Measurements from ENCODE around the gene TOX3.

The TOX3 gene

GRCh38 chr16:52577130-52577706 is 30.3 kb upstream of the TOX3 start:
- H3K36me3 ChIP-seq (ENCODE audit: control insufficient read depth, insufficient read depth, low read length, severe bottlenecking): no peaks in the 10 kb centered on the region
- no peaks in the 10 kb centered on the region for H3K9me3 ChIP-seq (ENCODE audit: control insufficient read depth, low read length)
- H3K27me3 ChIP-seq (replicated peaks; ENCODE audit: control insufficient read depth, insufficient read depth, low read length): no peaks in the 10 kb centered on the region
- no peaks in the 10 kb centered on the region for H3K4me1 ChIP-seq (ENCODE audit: control insufficient read depth, insufficient read depth, low read length)
- no peak overlapping the region for H3K9ac ChIP-seq (ENCODE audit: low read length)
- no peak overlapping the region for H3K4me3 ChIP-seq (ENCODE audit: low read length)
- no peak for DNase-seq (ENCODE audit: low read depth)

- peaks cover 5% of the 10 kb centered on the region for H3K9me3 ChIP-seq (ENCODE audit: control insufficient read depth, low read length)
- H3K4me3 ChIP-seq (ENCODE audit: low read length): no peak overlapping the region
- H3K36me3 ChIP-seq (ENCODE audit: control insufficient read depth, insufficient read depth, low read length, severe bottlenecking): no peaks in the 10 kb centered on the region
- H3K4me1 ChIP-seq (ENCODE audit: control insufficient read depth, insufficient read depth, low read length): no peaks in the 10 kb centered on the region
- H3K9ac ChIP-seq (ENCODE audit: low read length): no peak overlapping the region
- no peak for DNase-seq (ENCODE audit: low read depth)
- H3K27me3 ChIP-seq (replicated peaks; ENCODE audit: control insufficient read depth, insufficient read depth, low read length): no peaks in the 10 kb centered on the region
Measured at GRCh38 chr16:52573365-52574299, 26.7 kb upstream of the TOX3 start.

- Histone ChIP-seq H3K27me3 (replicated peaks; ENCODE audit: control insufficient read depth, insufficient read depth, low read length) (no peaks in the 10 kb centered on the region), H3K9ac (ENCODE audit: low read length) (no peak overlapping the region), H3K9me3 (ENCODE audit: control insufficient read depth, low read length) (peaks cover 5% of the 10 kb centered on the region), H3K36me3 (ENCODE audit: control insufficient read depth, insufficient read depth, low read length, severe bottlenecking) (no peaks in the 10 kb centered on the region), H3K4me1 (ENCODE audit: control insufficient read depth, insufficient read depth, low read length) (no peaks in the 10 kb centered on the region), H3K4me3 (ENCODE audit: low read length) (no peak overlapping the region)
- no peak for DNase-seq (ENCODE audit: low read depth)
Measured at GRCh38 chr16:52572656-52573055, 25.7 kb upstream of the TOX3 start.

GRCh38 chr16:52570495-52571091 is 23.6 kb upstream of the TOX3 start:
- no peak overlapping the region for H3K9ac ChIP-seq (ENCODE audit: low read length)
- no peak overlapping the region for H3K4me3 ChIP-seq (ENCODE audit: low read length)
- no peak for DNase-seq (ENCODE audit: low read depth)

GRCh38 chr16:52569701-52570100 is 22.8 kb upstream of the TOX3 start:
- Histone ChIP-seq H3K9ac (ENCODE audit: low read length) (no peak overlapping the region), H3K4me3 (ENCODE audit: low read length) (no peak overlapping the region), H3K4me1 (ENCODE audit: control insufficient read depth, insufficient read depth, low read length) (no peaks in the 10 kb centered on the region), H3K9me3 (ENCODE audit: control insufficient read depth, low read length) (peaks cover 5% of the 10 kb centered on the region), H3K36me3 (ENCODE audit: control insufficient read depth, insufficient read depth, low read length, severe bottlenecking) (no peaks in the 10 kb centered on the region), H3K27me3 (replicated peaks; ENCODE audit: control insufficient read depth, insufficient read depth, low read length) (no peaks in the 10 kb centered on the region)
- DNase-seq (ENCODE audit: low read depth): no peak

More at GRCh38 chr16:52570495-52571091, 23.6 kb upstream of the TOX3 start:
- Histone ChIP-seq H3K4me1 (ENCODE audit: control insufficient read depth, insufficient read depth, low read length) (no peaks in the 10 kb centered on the region), H3K36me3 (ENCODE audit: control insufficient read depth, insufficient read depth, low read length, severe bottlenecking) (no peaks in the 10 kb centered on the region), H3K27me3 (replicated peaks; ENCODE audit: control insufficient read depth, insufficient read depth, low read length) (no peaks in the 10 kb centered on the region), H3K9me3 (ENCODE audit: control insufficient read depth, low read length) (peaks cover 5% of the 10 kb centered on the region)

GRCh38 chr16:52568983-52569690 is 22.2 kb upstream of the TOX3 start:
- Histone ChIP-seq H3K9me3 (ENCODE audit: control insufficient read depth, low read length) (peaks cover 5% of the 10 kb centered on the region), H3K27me3 (replicated peaks; ENCODE audit: control insufficient read depth, insufficient read depth, low read length) (no peaks in the 10 kb centered on the region), H3K4me3 (ENCODE audit: low read length) (no peak overlapping the region), H3K9ac (ENCODE audit: low read length) (no peak overlapping the region), H3K36me3 (ENCODE audit: control insufficient read depth, insufficient read depth, low read length, severe bottlenecking) (no peaks in the 10 kb centered on the region), H3K4me1 (ENCODE audit: control insufficient read depth, insufficient read depth, low read length) (no peaks in the 10 kb centered on the region)
- no peak for DNase-seq (ENCODE audit: low read depth)

GRCh38 chr16:52568495-52568894 is 21.6 kb upstream of the TOX3 start:
- H3K4me1 ChIP-seq (ENCODE audit: control insufficient read depth, insufficient read depth, low read length): no peaks in the 10 kb centered on the region
- DNase-seq (ENCODE audit: low read depth): no peak
- no peak overlapping the region for H3K9ac ChIP-seq (ENCODE audit: low read length)
- no peaks in the 10 kb centered on the region for H3K27me3 ChIP-seq (replicated peaks; ENCODE audit: control insufficient read depth, insufficient read depth, low read length)
- H3K36me3 ChIP-seq (ENCODE audit: control insufficient read depth, insufficient read depth, low read length, severe bottlenecking): no peaks in the 10 kb centered on the region
- H3K9me3 ChIP-seq (ENCODE audit: control insufficient read depth, low read length): peaks cover 5% of the 10 kb centered on the region
- H3K4me3 ChIP-seq (ENCODE audit: low read length): no peak overlapping the region

GRCh38 chr16:52567193-52567592 is 20.2 kb upstream of the TOX3 start:
- no peak overlapping the region for H3K4me3 ChIP-seq (ENCODE audit: low read length)
- H3K9ac ChIP-seq (ENCODE audit: low read length): no peak overlapping the region
- peaks cover 5% of the 10 kb centered on the region for H3K9me3 ChIP-seq (ENCODE audit: control insufficient read depth, low read length)
- H3K27me3 ChIP-seq (replicated peaks; ENCODE audit: control insufficient read depth, insufficient read depth, low read length): peaks cover 3% of the 10 kb centered on the region
- no peaks in the 10 kb centered on the region for H3K36me3 ChIP-seq (ENCODE audit: control insufficient read depth, insufficient read depth, low read length, severe bottlenecking)
- H3K4me1 ChIP-seq (ENCODE audit: control insufficient read depth, insufficient read depth, low read length): no peaks in the 10 kb centered on the region
- DNase-seq (ENCODE audit: low read depth): no peak

- Histone ChIP-seq H3K4me3 (ENCODE audit: low read length) (no peak overlapping the region), H3K9ac (ENCODE audit: low read length) (no peak overlapping the region), H3K27me3 (replicated peaks; ENCODE audit: control insufficient read depth, insufficient read depth, low read length) (peaks cover 5% of the 10 kb centered on the region), H3K9me3 (ENCODE audit: control insufficient read depth, low read length) (no peaks in the 10 kb centered on the region), H3K4me1 (ENCODE audit: control insufficient read depth, insufficient read depth, low read length) (no peaks in the 10 kb centered on the region), H3K36me3 (ENCODE audit: control insufficient read depth, insufficient read depth, low read length, severe bottlenecking) (no peaks in the 10 kb centered on the region)
- DNase-seq (ENCODE audit: low read depth): no peak
Measured at GRCh38 chr16:52563767-52564611, 17.0 kb upstream of the TOX3 start.

GRCh38 chr16:52562770-52563169 is 15.8 kb upstream of the TOX3 start:
- Histone ChIP-seq H3K4me1 (ENCODE audit: control insufficient read depth, insufficient read depth, low read length) (no peaks in the 10 kb centered on the region), H3K27me3 (replicated peaks; ENCODE audit: control insufficient read depth, insufficient read depth, low read length) (peaks cover 5% of the 10 kb centered on the region), H3K36me3 (ENCODE audit: control insufficient read depth, insufficient read depth, low read length, severe bottlenecking) (no peaks in the 10 kb centered on the region), H3K9me3 (ENCODE audit: control insufficient read depth, low read length) (no peaks in the 10 kb centered on the region), H3K4me3 (ENCODE audit: low read length) (no peak overlapping the region), H3K9ac (ENCODE audit: low read length) (no peak overlapping the region)
- no peak for DNase-seq (ENCODE audit: low read depth)

Measured in adipocyte (in vitro differentiated cells).